ENCODE results near the gene INPP5F.

The INPP5F gene

DNA sequence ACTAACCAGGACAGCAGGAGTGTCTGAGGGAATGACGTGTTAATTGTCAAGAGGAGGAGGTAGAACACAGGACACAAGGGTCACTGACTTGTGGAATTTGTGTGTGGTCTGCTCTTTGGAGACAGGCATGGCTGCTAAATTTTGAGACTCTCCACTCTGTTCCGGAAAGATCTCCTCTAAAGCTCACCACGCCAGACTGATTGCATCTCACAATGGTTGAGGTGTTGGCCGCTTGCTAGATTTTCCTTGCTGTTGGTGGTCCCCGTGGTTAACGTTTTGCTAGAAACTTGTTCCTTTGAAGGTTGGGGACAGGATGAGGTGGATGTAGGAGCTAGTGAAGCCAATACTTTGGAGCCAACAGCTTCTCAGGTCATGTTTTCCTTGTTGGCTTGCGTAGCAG is 89.8 kb downstream of the INPP5F start:
- DNase-seq (ENCODE audit: low read depth): no peak
- TF ChIP-seq, protein P1, sequence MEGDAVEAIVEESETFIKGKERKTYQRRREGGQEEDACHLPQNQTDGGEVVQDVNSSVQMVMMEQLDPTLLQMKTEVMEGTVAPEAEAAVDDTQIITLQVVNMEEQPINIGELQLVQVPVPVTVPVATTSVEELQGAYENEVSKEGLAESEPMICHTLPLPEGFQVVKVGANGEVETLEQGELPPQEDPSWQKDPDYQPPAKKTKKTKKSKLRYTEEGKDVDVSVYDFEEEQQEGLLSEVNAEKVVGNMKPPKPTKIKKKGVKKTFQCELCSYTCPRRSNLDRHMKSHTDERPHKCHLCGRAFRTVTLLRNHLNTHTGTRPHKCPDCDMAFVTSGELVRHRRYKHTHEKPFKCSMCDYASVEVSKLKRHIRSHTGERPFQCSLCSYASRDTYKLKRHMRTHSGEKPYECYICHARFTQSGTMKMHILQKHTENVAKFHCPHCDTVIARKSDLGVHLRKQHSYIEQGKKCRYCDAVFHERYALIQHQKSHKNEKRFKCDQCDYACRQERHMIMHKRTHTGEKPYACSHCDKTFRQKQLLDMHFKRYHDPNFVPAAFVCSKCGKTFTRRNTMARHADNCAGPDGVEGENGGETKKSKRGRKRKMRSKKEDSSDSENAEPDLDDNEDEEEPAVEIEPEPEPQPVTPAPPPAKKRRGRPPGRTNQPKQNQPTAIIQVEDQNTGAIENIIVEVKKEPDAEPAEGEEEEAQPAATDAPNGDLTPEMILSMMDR (IDR thresholded peaks at IDR 0.05; ENCODE audit: insufficient read depth, low read depth, low read length, missing control alignments): no peak
- no peak overlapping the region for H3K4me3 ChIP-seq (ENCODE audit: low read depth, low read length)

DNA sequence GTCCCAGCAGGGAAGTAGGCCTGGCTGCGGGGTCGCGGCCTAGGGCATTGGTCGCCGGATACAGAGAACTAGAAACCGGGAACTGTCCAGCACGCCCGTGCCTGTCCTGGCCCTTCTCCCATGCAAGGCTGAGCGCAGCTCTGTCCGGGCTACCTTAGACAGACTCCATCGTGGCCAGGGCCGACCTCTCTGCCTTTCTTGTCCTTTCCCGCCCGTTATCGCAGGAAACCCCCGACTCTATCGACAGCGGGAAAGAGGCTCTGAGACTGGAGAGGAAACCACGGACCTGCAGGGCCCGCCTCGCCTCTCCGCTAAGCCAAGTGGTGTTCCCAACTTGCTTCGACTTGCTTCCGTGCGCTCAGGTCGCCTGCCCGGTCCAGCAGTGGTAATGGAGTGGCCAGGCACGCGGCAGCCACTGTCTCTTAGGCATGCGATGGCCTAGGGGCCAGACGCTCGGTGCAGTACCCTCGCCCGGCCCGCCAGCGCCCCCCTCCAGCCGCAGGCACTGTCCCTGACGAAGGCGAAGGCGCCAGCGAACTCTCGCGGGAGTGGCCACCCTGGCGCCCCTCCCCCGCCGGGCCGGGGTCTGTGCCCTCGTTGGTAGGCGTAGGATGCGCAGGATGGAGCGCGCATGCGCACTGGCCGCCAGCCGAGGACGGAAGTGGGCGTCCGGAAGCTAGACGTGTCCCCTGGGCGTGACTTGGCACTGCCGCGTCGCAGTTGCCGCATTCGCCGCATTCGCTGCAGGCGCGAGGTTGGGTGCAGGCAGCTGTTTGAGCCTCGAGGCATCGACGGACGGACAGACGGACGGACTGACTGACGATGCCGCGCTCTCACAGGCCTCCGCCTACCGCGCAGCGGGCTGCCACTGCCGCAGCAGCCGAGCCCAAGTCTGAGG is 92.4 kb downstream of the INPP5F start:
- no peak overlapping the region for H3K4me3 ChIP-seq (ENCODE audit: low read depth, low read length)
- no peak for DNase-seq (ENCODE audit: low read depth)
- TF ChIP-seq, protein P1 (IDR thresholded peaks at IDR 0.05; ENCODE audit: insufficient read depth, low read depth, low read length, missing control alignments): no peak

DNA sequence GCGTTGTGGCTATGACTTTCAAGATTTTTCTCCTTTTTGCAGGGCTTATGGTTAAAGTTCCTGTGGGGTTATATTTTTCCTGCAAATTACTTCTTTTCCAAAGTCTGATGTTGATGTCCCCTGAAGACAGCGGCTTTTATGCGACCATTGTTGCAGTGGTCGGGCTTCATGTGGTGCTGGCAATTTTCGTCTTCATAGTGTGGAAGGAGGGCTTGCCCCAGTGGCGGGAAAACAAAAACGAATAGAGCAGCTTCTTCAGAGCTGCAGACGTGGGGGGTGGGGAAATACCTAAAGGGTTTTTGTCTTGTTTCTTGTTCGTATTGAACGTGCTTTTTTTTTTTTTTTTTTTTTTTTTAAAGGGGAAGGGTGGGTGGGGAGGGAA is 93.0 kb downstream of the INPP5F start:
- no peak for DNase-seq (ENCODE audit: low read depth)
- TF ChIP-seq, protein P1 (IDR thresholded peaks at IDR 0.05; ENCODE audit: insufficient read depth, low read depth, low read length, missing control alignments): no peak
- no peak overlapping the region for H3K4me3 ChIP-seq (ENCODE audit: low read depth, low read length)

DNA sequence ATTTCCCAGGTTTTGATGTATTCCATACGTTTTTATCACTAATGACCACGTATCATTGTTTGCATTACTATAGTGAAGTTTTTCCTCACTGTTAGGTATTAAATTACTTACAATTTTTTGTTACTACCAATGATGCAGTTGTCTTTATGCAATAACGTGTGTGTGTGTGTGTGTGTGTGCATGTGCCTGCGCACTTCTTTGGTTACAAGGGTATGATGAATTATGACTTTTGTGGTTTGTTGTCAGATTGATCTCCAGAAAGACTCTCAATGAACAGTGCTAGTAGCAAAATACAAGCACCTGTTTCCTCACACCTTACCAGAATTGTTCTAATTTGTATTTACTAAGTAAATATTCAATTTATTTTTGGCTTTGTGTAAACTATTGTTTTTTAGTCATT is 95.3 kb downstream of the INPP5F start:
- TF ChIP-seq, protein P1 (IDR thresholded peaks at IDR 0.05; ENCODE audit: insufficient read depth, low read depth, low read length, missing control alignments): no peak
- H3K4me3 ChIP-seq (ENCODE audit: low read depth, low read length): no peak overlapping the region
- no peak for DNase-seq (ENCODE audit: low read depth)

DNA sequence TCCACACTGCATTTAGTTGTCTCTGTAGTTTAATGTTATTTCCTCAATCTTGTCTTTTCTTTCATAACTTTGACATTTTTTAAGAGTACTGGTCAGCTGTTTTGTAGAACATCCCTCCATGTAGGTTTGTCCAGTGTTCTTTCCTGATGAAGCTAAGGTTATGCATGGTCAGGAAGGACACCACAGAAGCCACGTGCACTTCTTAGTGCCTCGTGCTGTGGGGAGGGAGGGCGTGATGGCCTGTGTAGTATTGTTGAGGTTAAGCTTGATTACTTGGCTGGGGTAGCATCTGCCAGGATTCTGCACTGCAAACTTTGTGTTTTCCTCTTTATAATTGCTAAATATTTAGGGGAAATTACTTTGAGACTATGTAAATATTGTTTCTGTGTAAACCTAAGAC is 98.4 kb downstream of the INPP5F start:
- no peak for DNase-seq (ENCODE audit: low read depth)
- TF ChIP-seq, protein P1 (IDR thresholded peaks at IDR 0.05; ENCODE audit: insufficient read depth, low read depth, low read length, missing control alignments): no peak
- no peak overlapping the region for H3K4me3 ChIP-seq (ENCODE audit: low read depth, low read length)

DNA sequence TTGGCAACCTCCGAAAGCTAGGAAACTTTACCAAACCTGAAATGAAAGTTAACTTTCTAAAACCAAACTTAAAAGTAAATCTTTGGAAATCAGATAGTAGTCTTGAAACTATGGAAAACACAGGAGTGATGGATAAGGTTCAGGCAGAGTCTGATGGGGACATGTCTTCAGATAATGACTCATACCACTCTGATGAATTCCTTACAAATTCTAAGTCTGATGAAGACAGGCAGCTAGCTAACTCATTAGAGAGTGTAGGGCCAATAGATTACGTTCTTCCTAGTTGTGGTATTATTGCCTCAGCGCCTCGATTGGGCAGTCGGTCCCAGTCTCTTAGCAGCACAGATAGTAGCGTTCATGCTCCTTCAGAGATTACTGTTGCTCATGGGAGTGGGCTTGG is 100.9 kb downstream of the INPP5F start:
- no peak overlapping the region for H3K4me3 ChIP-seq (ENCODE audit: low read depth, low read length)
- no peak for DNase-seq (ENCODE audit: low read depth)
- TF ChIP-seq, protein P1 (IDR thresholded peaks at IDR 0.05; ENCODE audit: insufficient read depth, low read depth, low read length, missing control alignments): no peak

DNA sequence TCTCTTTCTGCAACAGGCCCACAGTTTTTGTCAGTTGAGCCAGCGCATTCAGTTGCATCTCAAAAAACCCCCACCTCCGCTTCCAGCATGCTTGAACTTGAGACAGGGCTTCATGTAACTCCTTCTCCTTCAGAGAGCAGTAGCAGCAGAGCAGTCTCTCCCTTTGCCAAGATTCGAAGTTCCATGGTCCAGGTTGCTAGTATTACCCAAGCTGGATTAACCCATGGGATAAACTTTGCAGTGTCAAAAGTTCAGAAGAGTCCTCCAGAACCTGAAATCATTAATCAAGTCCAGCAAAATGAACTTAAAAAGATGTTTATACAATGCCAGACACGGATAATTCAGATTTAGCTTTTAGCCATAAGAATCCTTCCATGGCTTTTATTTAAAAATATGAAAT is 101.6 kb downstream of the INPP5F start:
- DNase-seq (ENCODE audit: low read depth): no peak
- TF ChIP-seq, protein P1 (IDR thresholded peaks at IDR 0.05; ENCODE audit: insufficient read depth, low read depth, low read length, missing control alignments): no peak

More for the DNA sequence above, 101.6 kb downstream of the INPP5F start:
- no peak overlapping the region for H3K4me3 ChIP-seq (ENCODE audit: low read depth, low read length)

Measured in GM12865 (cell line).